ENCODE results near the gene WDFY2.

DNA sequence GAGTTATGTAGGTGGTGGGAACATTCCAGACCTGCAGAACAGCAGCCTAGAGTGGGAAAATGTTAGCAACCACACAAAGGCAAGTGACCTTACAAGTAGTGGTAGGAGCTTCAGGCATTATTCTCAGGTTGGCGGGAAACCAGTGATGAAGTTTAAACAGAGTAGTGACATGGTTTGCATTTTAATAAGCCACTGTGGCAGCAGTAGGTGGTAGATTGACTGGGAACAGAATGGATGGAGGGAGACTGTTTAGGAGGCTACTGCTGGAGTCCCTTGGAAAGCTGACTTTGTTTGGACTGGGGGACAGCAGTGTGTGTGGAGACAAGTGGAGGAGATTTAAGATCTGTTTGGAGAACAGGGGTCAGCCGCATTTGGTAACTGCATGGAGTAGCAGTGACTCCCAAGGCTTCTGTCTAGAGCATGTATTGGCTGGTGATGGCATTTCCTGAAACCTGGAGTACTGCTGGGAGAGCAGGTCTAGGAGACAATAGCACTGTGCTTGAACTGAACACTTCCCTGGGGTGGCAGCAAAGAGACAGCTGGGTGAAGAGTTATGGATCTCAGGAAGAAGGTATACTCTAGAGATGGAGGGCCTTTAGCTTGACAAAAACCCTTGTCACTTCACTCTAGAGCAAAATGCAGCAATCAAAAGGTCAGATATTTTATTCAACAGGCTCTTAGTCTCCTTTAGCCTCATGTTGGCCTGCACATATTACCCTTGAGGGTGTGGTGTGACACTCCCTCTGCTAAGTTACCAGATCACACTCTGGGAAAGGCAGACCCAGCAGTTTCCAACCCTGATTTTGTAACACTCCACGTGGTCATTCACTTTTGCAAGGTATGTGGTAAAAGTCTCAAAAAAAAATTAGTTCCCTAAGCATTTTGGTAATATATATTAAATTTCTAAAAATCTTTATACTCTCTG is 149.4 kb downstream of the WDFY2 start:
- TF ChIP-seq, protein P1, sequence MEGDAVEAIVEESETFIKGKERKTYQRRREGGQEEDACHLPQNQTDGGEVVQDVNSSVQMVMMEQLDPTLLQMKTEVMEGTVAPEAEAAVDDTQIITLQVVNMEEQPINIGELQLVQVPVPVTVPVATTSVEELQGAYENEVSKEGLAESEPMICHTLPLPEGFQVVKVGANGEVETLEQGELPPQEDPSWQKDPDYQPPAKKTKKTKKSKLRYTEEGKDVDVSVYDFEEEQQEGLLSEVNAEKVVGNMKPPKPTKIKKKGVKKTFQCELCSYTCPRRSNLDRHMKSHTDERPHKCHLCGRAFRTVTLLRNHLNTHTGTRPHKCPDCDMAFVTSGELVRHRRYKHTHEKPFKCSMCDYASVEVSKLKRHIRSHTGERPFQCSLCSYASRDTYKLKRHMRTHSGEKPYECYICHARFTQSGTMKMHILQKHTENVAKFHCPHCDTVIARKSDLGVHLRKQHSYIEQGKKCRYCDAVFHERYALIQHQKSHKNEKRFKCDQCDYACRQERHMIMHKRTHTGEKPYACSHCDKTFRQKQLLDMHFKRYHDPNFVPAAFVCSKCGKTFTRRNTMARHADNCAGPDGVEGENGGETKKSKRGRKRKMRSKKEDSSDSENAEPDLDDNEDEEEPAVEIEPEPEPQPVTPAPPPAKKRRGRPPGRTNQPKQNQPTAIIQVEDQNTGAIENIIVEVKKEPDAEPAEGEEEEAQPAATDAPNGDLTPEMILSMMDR (IDR thresholded peaks at IDR 0.05): no peak
- TF ChIP-seq POLR2A (IDR thresholded peaks at IDR 0.05): no peak
